Muscle of back (tissue), 13 donors: Measurements from ENCODE around the gene KCNG4. TPM values are rescaled to one million over a fixed set of nuclear protein-coding genes. Genes with fewer than 3 reads are reported as not detected.

Source experiments
- DNase-seq, 3 donors: peaks; one replicate each; pipeline versions ENCODE4 v3.0.0 to v3.0.0-alpha.2; 2013
- long read RNA-seq, 9 donors: transcript quantifications; one replicate each; lab custom pipeline, GENCODE V29; 2026
- polyA plus RNA-seq, 10 donors: library from polyadenylated mRNA; unstranded; fragments of 120-200 nt; gene quantifications; one replicate each; pipeline ENCODE4 v1.2.1, GENCODE V29; 2013; ENCODE audit not compliant: insufficient read length in 10 of 10

Gene KCNG4, protein sequence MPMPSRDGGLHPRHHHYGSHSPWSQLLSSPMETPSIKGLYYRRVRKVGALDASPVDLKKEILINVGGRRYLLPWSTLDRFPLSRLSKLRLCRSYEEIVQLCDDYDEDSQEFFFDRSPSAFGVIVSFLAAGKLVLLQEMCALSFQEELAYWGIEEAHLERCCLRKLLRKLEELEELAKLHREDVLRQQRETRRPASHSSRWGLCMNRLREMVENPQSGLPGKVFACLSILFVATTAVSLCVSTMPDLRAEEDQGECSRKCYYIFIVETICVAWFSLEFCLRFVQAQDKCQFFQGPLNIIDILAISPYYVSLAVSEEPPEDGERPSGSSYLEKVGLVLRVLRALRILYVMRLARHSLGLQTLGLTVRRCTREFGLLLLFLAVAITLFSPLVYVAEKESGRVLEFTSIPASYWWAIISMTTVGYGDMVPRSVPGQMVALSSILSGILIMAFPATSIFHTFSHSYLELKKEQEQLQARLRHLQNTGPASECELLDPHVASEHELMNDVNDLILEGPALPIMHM
- under 1 TPM in 3 of 10 donors, not detected in 7; 0.05 to 0.08 (median 0.05) TPM for polyA plus RNA-seq
- long read RNA-seq, donor 1: 0 reads
- long read RNA-seq, donor 2: 0 reads
- long read RNA-seq, donor 3: 0 reads
- long read RNA-seq, donor 4: 0 reads
- long read RNA-seq, donor 5: 0 reads
- long read RNA-seq, donor 6: 0 reads
- long read RNA-seq, donor 7: 0 reads
- long read RNA-seq, donor 8: 0 reads
- long read RNA-seq, donor 9: 0 reads

DNA sequence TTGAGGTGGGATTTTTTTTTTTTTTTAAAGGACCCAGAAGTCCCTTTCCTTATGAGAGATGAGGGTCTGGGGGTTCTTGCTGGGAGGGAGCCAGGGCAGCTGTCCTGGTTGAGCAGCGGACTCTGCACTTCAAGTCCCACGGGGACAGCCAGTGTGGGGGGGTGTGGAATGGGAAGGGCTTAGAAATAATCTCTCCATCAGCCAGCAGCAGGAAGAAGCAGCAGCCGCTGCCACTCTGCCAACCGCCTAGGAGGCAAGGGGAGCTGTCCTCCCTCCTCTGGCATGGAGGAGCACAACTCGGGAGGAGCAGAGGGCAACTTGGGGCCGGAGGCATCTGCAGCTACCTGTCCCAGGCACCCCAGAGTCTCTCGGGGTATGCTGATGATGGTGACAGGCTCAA, at the start of gene KCNG4:
Gene KCNG4, minus strand, starts transcription at position 104 of the 400 bp plus-strand sequence. CDS start 2,527 bp downstream, outside the sequence.
- peak in 1 of 3 donors; percentile 48 for DNase-seq

GRCh38 chr16:84288902-84289301, 49.1 kb upstream of the KCNG4 start:
- DNase-seq: no peak

- peak in 1 of 3 donors; percentile 51 for DNase-seq
Measured at GRCh38 chr16:84286578-84287240, 46.9 kb upstream of the KCNG4 start.

DNA sequence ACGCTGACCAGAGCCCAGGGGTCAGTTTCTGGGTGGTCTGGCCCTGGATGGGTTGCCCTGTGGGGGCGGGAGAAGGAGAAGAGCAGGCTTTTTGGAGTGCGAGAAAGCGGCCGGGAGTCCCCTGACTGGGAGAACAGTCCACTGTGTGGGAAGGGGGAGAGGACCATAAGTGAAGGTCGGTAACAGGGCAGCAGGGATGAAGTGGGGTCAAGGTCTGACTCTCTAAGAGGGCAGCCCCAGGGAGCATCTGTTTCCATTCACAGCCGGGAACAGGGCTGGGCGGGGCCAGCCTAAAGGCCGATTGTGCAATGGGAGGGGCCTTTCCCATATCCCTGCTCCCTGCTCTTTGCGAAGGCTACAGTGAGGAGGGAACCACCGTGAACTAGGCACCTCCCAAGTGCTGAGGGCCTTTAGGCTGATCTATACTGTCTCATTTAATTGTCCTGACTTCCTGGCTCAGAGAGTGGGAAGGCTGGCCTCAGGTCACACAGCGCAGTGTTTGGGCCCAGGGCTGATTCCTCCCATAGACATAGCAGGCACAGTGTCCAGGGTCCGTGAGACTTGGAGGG, 44.4 kb upstream of the KCNG4 start:
- DNase-seq: peak in 1 of 3 donors; percentile 75

- no peak for DNase-seq
Measured at GRCh38 chr16:84283314-84284153, 43.7 kb upstream of the KCNG4 start.

DNA sequence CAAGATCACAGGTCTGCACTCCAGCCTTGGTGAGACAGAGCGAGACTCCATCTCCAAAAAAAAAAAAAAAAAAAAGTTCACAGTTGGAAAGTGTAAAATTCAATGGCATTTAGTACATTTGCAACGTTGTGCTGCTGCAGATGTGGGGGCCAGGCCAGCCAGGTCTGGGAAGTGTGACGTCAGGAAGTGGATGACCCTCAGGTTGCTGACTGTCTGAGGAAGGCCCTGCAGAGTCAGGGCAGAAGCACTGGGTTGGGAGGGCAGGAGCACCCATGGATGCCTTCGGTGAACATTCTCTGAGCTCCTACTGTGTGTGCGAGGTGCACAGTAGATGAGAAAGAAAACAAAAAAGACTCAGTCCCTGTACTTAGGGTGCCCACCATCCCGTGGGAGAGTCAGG, 42.7 kb upstream of the KCNG4 start:
- no peak for DNase-seq

- peak in 1 of 3 donors; percentile 4 for DNase-seq
Measured at GRCh38 chr16:84281074-84281473, 41.3 kb upstream of the KCNG4 start.

DNA sequence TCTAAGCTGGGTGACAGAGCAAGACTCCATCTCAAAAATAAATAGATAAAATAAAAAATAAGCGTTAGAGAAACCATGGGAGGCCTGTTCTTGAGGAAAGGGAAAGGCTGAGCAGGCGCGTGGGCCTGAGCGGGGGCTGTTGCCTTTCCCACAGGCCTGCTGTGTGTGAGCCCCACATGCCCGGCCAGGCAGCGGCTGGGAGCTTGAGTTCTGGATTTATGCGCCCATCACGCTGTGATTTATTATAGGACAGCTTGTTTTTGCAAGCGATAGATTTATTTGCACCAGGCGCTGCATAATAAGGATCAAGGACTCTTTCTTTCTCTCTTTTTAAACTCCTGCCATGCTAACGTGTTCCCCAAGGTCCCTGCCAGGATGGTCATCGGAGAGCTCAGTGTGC, 40.1 kb upstream of the KCNG4 start:
- no peak for DNase-seq

DNA sequence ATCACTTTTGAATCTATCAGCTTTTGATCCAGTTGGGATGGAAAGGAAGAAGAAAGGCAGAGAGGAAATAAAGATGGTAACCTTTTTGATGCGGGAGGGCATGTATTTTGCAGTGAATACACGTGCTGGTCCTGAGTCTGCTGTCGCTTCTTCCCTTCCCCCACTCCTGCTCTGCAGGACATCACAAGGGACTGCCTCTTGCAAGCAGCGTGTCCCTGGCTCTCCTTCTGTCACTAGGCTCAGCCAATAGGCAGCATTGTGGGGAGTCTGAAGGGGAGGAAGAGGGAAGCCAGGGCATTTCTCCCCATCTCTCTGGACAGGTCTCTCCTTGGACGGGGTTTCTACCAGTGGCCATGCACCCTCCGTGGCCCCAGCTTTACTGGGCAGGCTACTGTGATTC, 39.2 kb upstream of the KCNG4 start:
- DNase-seq: no peak

GRCh38 chr16:84278333-84278732, 38.5 kb upstream of the KCNG4 start:
- DNase-seq: no peak

DNA sequence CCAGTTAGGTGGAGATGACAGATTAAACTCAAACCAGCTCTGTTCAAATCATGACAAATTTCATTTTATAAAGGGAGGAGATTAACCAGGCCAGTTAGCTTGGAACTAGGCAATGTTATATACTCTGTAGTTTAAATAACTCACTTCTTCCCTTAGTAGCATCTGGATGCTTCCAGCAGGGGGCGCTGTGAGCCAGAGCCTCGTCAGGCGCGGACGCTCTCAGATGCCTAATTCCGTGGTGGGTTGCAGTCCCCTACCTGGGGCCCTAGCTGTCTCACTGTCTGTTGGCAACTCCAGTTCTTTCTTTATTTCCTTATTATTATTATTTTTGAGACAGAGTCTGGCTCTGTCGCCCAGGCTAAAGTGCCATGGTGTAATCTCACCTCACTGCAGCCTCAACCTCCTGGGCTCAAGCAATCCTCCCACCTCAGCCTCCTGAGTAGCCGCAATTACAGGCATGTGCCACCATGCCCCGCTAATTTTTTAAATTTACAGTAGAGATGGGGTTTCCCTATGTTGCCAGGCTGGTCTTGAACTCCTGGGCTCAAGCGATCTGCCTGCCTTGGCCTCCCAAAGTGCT, 37.5 kb upstream of the KCNG4 start:
- peak in 2 of 3 donors; percentile 59 to 68 for DNase-seq

DNA sequence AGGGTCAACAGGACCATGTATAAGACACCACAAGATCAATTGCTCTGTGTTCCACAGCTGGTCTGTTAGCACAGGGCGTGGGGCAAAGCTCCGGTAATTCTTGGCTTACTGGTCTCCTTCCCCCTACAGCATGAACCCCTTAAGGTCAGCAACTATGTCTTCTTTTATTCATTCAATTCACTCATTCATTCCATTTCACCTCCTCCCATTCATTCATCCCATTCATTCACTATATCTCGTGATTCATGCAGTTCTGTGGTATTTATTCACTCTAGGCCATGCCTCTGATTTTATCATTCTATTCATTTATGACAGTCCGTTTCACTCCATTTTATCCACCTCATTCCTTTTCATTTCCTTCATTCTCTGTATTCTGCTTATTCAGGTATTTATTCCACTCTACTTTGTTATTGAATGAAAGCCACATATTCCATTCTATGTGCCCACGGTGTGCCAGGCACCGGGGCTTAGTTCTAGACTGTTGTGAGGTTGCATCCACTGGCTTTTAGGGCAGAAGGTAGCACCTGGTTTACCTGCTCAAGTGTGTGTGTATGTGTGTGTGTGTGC, 35.9 kb upstream of the KCNG4 start:
- DNase-seq: no peak

DNA sequence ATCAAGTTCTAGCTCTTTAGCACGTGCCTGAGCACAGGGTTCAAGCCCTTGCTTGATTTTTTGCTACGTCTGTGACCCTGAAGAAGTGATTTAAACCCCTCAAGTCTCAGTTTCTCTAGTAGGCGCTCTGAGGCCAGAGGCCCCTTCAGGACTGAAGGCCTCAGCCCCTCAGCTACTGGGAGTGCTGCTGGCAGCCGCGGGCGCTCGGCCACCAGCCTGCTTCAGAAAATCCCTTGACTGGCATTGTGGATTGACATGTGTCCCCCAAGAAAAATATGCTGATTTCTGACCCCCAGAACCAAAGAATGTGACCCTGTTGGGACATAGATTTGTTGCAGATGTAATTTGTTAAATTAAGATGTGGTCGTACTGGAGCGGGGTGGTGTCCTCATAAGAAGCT, 34.7 kb upstream of the KCNG4 start:
- DNase-seq: no peak

DNA sequence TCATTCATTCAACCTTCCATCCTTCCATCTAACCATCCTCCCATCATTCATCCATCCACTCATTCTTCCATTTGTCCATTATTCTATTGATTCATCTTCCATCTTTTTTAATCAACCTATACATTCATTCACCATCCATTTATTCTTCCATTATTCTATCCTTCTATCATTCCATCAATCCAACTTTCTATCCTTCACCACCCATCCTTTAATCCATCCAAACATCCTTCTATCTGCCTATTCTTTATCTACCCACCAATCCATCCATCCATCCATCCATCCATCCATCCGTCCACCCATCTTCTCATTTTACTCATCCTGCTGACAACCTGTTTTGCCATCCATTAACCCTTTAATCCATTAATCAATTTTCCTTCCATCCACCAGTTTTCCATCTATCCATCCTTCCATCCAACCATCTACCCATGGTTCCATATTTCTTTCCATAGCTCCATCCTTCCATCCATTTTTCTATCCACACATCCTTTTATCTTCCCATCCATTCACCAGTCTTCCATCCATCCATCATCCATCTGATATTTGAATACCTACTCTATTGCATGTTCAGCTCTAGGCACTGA, 33.0 kb upstream of the KCNG4 start:
- DNase-seq: no peak

DNA sequence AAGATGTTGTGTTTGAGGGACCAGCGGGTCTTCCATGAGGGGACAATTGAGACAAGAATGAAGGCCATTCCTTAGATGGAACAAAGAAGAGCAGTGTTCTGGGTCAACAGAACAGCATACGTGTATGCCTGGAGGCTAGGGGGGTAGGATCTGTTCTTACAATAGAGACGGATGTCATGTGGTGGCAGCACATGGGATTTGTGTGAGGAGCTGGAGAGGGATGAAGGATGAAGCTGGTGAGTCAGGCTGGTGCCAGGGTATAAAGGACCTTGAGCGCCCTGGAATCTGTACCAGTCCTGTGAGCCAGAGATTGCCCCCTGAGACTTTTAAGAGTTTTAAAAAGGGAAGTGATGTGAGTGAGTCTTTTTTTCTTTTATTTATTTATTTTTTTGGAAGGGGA, 32.1 kb upstream of the KCNG4 start:
- no peak for DNase-seq

GRCh38 chr16:84271037-84271436, 31.2 kb upstream of the KCNG4 start:
- no peak for DNase-seq

- DNase-seq: no peak
Measured at GRCh38 chr16:84270531-84270930, 30.7 kb upstream of the KCNG4 start.

- DNase-seq: no peak
Measured at GRCh38 chr16:84270071-84270470, 30.3 kb upstream of the KCNG4 start.

DNA sequence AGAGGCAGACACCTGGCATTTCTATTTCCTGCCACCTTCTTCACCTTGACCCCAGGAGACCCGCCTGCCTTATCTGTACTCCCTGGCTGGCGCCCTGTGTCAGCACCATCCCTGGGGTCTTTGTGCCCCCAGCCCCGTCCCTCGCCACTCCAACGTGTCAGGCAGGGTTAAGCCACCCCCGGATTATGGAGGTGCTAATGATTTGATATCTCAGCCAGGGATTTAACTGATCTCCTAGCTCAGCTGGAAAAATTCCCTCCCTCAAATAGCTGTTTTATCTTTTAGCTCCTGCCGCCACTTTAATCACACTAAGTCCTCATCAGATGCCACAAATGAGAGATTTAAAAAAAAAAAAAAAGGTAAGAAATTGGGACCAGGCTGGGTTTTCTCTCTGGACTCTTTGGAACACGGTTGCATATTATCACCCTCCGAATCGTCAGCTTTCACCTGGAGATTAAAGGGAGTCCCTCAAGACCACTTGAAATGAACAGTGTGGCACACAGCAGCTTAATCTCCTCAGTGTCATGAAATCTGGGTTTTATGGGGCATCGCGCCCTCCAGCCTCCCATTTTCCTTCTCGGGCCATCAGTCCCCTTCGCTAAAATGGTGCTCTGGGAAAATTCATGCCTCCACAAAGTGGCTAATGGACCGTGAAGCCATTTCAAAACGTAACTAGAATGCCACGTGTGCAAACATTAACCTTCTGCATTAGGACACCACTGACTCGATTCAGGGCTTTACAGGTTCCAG, 28.7 kb upstream of the KCNG4 start:
- no peak for DNase-seq
